PFSK-1 (cell line): ENCODE data around the gene PRSS38.

ENCODE experiments used
- FOXP2 ChIP-seq: optimal IDR thresholded peaks from 2 replicates; pipeline ENCODE3; 2011; ENCODE audit warnings: borderline replicate concordance, control low read depth, inconsistent platforms; ENCODE audit not compliant: insufficient read depth; ENCODE audit errors: extremely low read length, extremely low read depth
- POLR2AphosphoS5 ChIP-seq: IDR thresholded peaks from 2 replicates; pipeline ENCODE4 v1.6.1; 2012; ENCODE audit warnings: low read depth, mild to moderate bottlenecking, control low read depth, low read length, moderate library complexity
- REST ChIP-seq, 2 experiments: IDR thresholded peaks; 2 replicates each; pipeline versions ENCODE4 v1.6.1 to v1.8.0; 2011 to 2012; ENCODE audit warnings: low read depth in 2 of 2, low read length in 2 of 2, control low read depth in 1 of 2, inconsistent platforms in 1 of 2, mild to moderate bottlenecking in 1 of 2, moderate library complexity in 1 of 2; ENCODE audit not compliant: insufficient read depth in 1 of 2
- SIN3A ChIP-seq: IDR thresholded peaks from 2 replicates; pipeline ENCODE4 v1.6.1; 2012; ENCODE audit warnings: mild to moderate bottlenecking, low read length, moderate library complexity, borderline replicate concordance; ENCODE audit not compliant: insufficient read depth
- TAF1 ChIP-seq: IDR thresholded peaks from 2 replicates; pipeline ENCODE4 v1.6.1; 2012; ENCODE audit warnings: low read length, control low read depth, borderline replicate concordance; ENCODE audit not compliant: insufficient read depth

PRSS38 gene

GRCh38 chr1:227894831-227895451 lies 79.5 kb downstream of the PRSS38 start:
- TF ChIP-seq SIN3A (no peak), REST (IDR thresholded peaks at IDR 0.05; ENCODE audit: insufficient read depth in 1 of 2, low read depth in 2 of 2, low read length in 2 of 2) (no peak), TAF1 (no peak), POLR2AphosphoS5 (no peak), FOXP2 (no peak)
